ENCODE data around the gene SLIT1. TPM values are rescaled to one million over a fixed set of nuclear protein-coding genes. Genes with fewer than 3 reads are reported as not detected.

Gene SLIT1
- total and polyA plus RNA-seq, 12 donors, result 0.05 to 0.65 (median 0.15) TPM

GRCh38 chr10:97174276-97174775 lies 11.4 kb downstream of the SLIT1 start:
- no peaks in the 10 kb centered on the region for H3K4me1 ChIP-seq (replicated peaks in 1 of 2)
- H3K27me3 ChIP-seq, result peaks cover 2% of the 10 kb centered on the region
- intact Hi-C loops (cut with DNase I), result no loop called here
- no peaks in the 10 kb centered on the region for H3K36me3 ChIP-seq (replicated peaks in 1 of 2)
- H3K9me3 ChIP-seq (replicated peaks in 1 of 3), result no peaks in the 10 kb centered on the region
- WGBS, 4 donors, result 85 to 100% (median 97%) methylated on average over 3 to 5 of the region's 5 CpGs
- H3K4me3 ChIP-seq, result no peak overlapping the region
- no peak overlapping the region for H3K27ac ChIP-seq
- TF ChIP-seq CTCF (IDR thresholded peaks at IDR 0.05), result no peak
- TF ChIP-seq POLR2A (IDR thresholded peaks at IDR 0.05), result no peak
- no peak for DNase-seq

- Histone ChIP-seq H3K9me3 (replicated peaks in 1 of 3) (no peaks in the 10 kb centered on the region), H3K4me1 (replicated peaks in 1 of 2) (no peaks in the 10 kb centered on the region), H3K27me3 (peaks cover 5% of the 10 kb centered on the region), H3K4me3 (no peak overlapping the region), H3K36me3 (replicated peaks in 1 of 2) (no peaks in the 10 kb centered on the region), H3K27ac (no peak overlapping the region)
- 73 to 91% (median 82%) methylated on average over 5 to 6 of the region's 6 CpGs for WGBS, 4 donors
- no peak for DNase-seq
- intact Hi-C loops (cut with DNase I), result no loop called here
- TF ChIP-seq POLR2A (IDR thresholded peaks at IDR 0.05) (no peak), CTCF (IDR thresholded peaks at IDR 0.05) (no peak)
These were observed 12.7 kb downstream of the SLIT1 start for GRCh38 chr10:97173036-97173435.

GRCh38 chr10:97171001-97171400 lies 14.8 kb downstream of the SLIT1 start:
- Histone ChIP-seq H3K27ac (no peak overlapping the region), H3K4me1 (replicated peaks in 1 of 2) (no peaks in the 10 kb centered on the region), H3K27me3 (peaks cover 5% of the 10 kb centered on the region), H3K4me3 (no peak overlapping the region), H3K36me3 (replicated peaks in 1 of 2) (no peaks in the 10 kb centered on the region), H3K9me3 (replicated peaks in 1 of 3) (no peaks in the 10 kb centered on the region)
- 49 to 57% (median 52%) methylated on average over 13 of the region's 13 CpGs for WGBS, 4 donors
- DNase-seq, result no peak
- intact Hi-C loops (cut with DNase I), result no loop called here
- TF ChIP-seq CTCF (IDR thresholded peaks at IDR 0.05), result no peak
- no peak for TF ChIP-seq POLR2A (IDR thresholded peaks at IDR 0.05)

- TF ChIP-seq POLR2A (IDR thresholded peaks at IDR 0.05) (no peak), CTCF (IDR thresholded peaks at IDR 0.05) (no peak)
- no peaks in the 10 kb centered on the region for H3K4me1 ChIP-seq (replicated peaks in 1 of 2)
- H3K36me3 ChIP-seq (replicated peaks in 1 of 2), result no peaks in the 10 kb centered on the region
- H3K4me3 ChIP-seq, result no peak overlapping the region
- no peaks in the 10 kb centered on the region for H3K9me3 ChIP-seq (replicated peaks in 1 of 3)
- peaks cover 5% of the 10 kb centered on the region for H3K27me3 ChIP-seq
- H3K27ac ChIP-seq, result no peak overlapping the region
- DNase-seq, result peak in 6 of 7 donors; percentile 42 to 64 (median 59)
- 67 to 77% (median 75%) methylated on average over 9 to 14 of the region's 14 CpGs for WGBS, 4 donors
- intact Hi-C loops (cut with DNase I), result no loop called here
These were observed 15.7 kb downstream of the SLIT1 start for GRCh38 chr10:97169911-97170693.

All from adrenal gland (tissue), 12 donors.